Breast epithelium (tissue), 3 donors: ENCODE data around the gene STX10.
A peak's percentile ranks its signal among the peaks of the same experiment; 100 is the strongest.

Experiments
- CTCF ChIP-seq, 3 donors: fragments of 450-650 bp; IDR thresholded peaks; one replicate each; pipeline ENCODE4 v1.5.1; 2016 to 2017; ENCODE audit warnings: antibody characterized with exemption in 3 of 3, mild to moderate bottlenecking in 3 of 3, moderate library complexity in 3 of 3
- POLR2AphosphoS5 ChIP-seq, 3 donors: sonication (generic); formaldehyde crosslinking; IDR thresholded peaks; one replicate each; pipeline ENCODE4 v1.6.1; 2017; ENCODE audit warnings: antibody characterized with exemption in 3 of 3

DNA sequence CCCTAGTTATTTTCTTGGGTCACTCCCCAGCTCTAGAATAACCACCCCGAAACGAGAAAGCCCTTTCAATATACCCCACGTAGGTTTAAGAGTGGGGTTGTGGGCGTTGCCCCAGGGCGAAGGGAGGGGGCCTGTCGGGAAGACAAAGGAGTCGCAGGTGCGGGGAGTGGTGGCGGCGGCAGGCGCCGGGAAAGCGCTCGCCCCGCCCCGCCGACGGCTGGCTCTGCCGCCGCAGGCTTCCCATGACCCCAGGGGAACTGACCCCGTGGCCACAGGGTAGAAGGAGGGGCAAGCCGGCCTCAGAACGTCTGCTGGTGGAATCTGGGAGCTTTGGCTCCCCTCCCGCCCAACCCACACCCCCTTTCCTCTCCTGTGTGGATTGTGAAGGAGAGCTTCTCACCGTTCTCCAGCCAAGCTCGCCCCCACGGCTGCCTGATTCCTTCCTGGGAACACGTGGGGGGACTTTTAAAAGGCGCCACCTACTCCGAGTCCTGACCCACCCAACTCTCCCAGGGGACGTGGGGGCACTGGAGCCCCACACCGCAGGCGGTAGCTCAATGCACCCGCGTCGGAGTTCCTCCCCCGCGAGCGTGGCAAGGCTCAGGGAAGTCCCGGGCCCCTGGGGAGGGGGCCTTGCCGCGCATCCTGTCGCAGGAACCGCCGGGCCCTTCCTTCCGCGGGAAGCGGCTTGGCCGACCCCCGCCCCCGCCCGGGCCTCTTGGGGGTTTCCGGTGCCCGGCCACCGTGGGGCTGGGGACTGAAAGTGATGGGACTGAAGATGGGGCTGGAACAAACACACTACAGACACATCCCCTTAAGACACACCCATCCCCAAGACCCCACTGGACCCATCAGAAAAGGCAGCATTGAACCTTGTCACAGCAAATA lies 5.5 kb upstream of the STX10 start:
- TF ChIP-seq POLR2AphosphoS5 (IDR thresholded peaks at IDR 0.05) (peak in 2 of 3 donors; percentile 8 to 77), CTCF (IDR thresholded peaks at IDR 0.05) (no peak)
